HG03571 (cell line): ENCODE measurements around the gene FCHSD2.
"Not testable (repeated sequence)": the region's sequence is repeated elsewhere in the genome, so short reads cannot be mapped to it uniquely, and the experiment has no call there.

Source experiments
- ATAC-seq: cut with Tn5 transposase; IDR thresholded peaks from one replicate; pipeline ENCODE4 v1.9.1; 2021; ENCODE audit not compliant: unreplicated experiment

The FCHSD2 gene

DNA sequence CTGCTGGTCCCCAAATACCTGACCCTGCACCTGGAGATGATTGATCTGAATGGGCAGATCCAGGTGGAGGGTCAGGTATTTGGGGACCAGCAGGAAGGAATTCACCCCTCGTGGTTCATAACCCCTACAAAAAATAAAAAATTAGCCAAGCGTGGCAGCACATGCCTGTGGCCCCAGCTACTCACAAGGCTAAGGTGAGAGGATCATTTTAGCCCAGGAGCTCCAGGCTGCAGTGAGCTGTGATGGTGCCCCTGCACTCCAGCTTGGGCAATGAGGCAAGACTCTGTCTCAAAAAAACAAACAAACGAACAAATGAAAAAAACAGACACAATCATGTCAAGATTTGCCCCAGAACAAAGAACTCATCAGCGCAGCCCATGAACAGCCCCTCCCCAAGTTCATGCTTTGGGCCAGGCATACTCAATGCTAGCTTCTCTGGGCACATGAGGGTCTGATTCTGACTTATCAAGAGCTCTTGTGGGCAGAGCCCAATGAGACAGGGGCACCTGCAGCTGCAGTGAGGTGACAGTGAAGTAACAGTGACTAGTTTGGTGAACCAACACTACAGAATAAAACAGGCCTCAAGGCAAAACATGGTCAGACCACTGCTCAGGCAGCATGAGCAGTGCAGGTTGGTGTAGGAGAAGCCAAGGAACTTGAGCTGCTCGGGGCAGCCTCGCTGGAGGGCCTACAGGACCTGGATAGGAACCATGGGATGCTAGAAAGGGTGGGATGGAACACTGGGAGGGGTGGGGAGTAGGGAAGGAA, 10.2 kb upstream of the FCHSD2 start:
- no peak for ATAC-seq

DNA sequence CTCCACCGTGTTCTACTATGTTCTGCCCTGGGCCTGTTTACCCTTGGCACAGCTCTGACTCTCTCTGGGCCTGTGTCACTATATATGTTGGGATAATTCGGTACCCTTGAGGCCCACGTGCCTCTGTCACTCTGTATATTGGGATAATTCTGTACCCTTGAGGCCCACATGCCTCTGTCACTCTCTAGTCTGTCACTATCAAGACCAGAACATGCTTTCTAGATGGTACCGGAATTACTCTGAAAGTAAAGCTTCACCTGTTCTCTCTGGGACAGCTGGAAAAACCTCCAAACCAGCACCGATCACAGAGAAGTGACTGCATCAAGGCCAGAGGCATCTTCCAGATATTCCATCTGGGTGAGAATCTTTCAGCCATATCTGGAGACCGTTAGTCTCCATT, 9.3 kb upstream of the FCHSD2 start:
- no peak for ATAC-seq

- ATAC-seq: no peak
Measured at GRCh38 chr11:73149105-73149504, 7.0 kb upstream of the FCHSD2 start.

- ATAC-seq: no peak
Measured at GRCh38 chr11:73147771-73148681, 5.9 kb upstream of the FCHSD2 start.

DNA sequence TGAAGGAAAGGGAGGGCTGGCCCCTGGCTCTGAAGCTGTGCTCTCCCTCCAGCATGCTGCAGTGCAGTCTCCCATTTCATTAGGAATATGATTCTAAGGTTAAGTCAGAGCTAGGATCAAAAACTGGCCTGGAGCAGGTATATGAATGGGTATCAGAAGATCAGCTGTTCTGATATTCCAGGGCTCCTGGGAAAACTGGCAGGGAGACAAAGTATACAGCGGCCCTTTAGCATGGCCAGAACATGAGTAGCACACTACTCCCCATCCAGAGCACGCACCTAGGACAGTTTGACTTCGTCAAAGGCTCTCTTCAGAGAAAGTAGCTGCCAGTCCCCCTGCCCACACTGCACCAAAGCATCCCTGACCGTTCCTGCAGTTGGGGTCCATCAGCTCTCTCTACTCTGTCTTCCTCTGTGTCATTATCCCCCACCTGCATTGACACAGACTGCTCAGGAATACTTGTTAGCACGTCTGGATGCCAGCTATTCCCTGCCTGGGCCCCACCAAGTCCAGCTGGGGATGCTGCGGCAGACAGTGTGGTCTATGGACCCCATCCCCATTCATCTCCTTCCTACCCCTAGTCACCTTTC, 4.0 kb upstream of the FCHSD2 start:
- ATAC-seq: no peak

GRCh38 chr11:73143126-73143838, 1.2 kb upstream of the FCHSD2 start:
- ATAC-seq: peak; percentile 10

GRCh38 chr11:73141309-73142127, 600 bp downstream of the FCHSD2 start:
- peak; percentile 20 for ATAC-seq

GRCh38 chr11:73141031-73141308, 1.1 kb downstream of the FCHSD2 start:
- ATAC-seq: no peak

- ATAC-seq: no peak
Measured at GRCh38 chr11:73140213-73141030, 1.7 kb downstream of the FCHSD2 start.

DNA sequence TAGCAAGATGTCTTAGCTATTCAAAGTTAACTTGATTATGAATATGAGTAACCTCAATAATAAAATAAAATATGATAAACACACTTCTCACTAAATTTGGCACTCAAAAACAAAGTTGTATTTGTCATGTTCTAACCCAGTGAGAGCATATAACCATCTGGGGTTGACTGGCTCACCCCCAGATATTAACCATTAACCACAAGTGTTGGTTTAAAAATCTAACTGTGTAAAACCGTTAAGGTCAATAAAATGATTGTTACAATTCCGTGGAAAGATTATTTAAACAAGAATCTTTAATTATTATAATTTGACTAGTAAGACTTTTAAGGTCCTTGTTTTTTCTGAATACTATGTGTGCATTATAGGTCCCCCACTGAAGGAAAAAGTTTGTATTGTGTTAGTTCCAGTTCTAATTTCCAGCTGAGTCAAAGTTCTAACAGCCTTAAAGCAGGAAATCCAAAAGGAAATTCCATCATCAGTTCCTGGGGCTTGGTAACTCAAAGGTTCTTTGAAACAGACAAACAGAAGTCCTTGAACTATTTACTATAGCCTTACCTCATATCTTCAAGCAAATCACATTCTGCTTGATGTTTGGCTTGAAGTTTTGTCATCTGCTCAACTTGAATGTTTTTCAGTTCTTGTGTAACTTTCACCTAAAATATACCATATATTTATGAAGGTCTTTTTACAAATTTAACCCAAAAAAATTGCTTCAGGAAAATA, 2.5 kb downstream of the FCHSD2 start:
- ATAC-seq: no peak

DNA sequence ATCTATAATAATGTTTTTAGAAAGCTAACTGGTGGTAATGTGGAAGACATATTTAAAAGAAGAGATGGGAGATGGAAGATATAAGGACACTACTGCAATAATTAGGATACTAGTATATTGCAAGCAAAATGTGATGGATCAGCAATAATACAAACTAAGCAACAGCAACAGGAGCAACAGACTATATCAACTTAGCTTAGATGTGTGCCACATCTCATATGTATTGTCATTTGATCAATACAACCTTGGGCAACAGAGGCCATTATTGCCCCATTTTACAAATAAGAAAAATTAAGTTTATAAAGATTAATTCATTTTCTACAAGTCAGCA, 4.2 kb downstream of the FCHSD2 start:
- no peak for ATAC-seq

DNA sequence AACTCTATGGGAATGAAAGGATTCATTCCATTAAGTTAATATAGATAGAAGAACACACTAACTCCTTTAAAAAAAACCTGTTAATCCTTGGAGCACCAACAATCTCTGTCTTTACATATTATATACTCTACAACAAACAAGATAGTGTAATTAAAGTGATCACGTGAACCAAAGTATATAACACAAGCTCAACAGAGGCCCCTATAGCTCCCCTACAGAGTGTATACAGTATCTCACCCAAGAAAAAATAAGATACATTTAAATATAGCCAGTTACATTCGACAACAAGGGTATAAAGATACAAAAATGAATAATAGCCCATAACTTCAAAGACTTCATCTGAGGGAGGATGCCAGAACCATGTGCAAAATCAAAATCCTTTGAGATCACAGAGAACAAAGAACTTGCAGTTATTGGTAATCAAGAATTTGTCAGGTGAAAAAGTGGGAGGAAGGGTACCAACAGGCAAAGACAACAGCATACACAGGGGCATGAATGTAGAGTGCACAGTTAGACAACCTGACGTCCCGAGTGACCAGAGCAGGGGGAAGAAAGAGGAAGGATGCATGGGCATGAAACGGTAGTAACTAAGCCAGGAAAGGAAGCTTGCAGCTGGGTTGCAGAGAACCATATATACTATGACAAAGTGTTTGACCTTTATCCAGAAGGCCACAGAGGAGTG, 4.7 kb downstream of the FCHSD2 start:
- no peak for ATAC-seq

DNA sequence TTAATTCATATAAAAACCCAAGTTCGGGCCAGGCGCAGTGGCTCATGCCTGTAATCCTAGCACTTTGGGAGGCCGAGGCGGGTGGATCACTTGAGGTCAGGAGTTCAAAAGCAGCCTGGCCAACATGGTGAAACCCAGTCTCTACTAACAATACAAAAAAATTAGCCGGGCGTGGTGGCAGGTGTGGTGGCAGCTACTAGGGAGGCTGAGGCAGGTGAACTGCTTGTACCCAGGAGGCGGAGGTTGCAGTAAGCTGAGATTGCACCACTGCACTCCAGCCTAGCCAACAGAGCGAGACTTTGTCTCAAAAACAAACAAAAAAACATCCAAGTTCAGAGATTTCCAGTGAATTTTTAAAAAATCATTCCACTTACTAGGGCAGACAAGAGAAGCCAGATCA, 5.4 kb downstream of the FCHSD2 start:
- not testable (repeated sequence) for ATAC-seq

DNA sequence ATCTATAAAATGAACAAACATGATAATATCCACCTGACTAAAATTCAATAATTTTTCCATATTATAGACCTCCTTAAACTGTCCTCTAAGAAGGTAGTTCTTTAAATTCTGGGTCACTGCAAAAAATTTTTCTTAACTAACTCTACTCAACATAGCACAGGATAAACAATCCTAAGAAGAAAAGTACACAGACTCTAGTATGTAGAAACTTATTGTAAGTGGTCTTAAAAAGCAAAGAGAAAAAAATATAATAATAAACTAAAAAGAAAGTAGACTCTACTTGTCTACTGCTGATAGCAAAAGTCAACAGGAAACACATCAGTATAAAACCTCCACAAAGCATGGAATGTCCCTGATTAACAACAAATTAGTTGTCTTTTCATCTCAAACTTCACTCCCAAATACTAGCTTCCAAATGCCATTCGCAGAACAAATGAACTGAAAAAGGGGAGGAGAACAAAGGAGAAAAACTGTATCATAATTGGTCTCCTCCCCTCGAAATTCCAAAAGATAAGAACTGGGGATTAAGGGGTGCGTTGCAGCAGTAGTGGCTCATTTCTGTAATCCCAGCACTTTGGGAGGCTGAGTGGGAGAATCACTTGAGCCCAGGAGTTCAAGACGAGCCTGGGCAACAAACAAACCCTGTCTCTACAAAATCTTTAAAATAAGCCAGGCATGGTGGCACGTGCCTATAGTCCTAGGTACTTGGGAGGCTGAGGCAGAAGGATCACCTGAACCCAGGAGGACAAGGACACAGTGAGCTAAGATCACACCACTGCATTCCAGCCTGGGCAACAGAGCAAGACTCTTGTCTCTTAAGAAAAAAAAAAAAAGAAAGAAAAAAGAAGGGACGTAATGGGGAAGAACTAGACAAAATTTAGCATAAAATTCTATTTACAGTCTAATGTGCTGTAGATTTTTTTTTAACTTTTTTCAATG, 6.5 kb downstream of the FCHSD2 start:
- no peak for ATAC-seq

- ATAC-seq: not testable (repeated sequence)
Measured at GRCh38 chr11:73132349-73132748, 9.8 kb downstream of the FCHSD2 start.

- no peak for ATAC-seq
Measured at GRCh38 chr11:73130181-73130580, 11.9 kb downstream of the FCHSD2 start.

GRCh38 chr11:73129198-73129597, 12.9 kb downstream of the FCHSD2 start:
- no peak for ATAC-seq
